Endothelial cell of hepatic sinusoid (primary cell): ENCODE measurements around the gene TENT4A.

Experiments used
- in situ Hi-C: cut with HindIII; loops from 2 replicates; pipeline ENCODE4 v1.10.0; 2017; ENCODE audit warnings: low sequenced_read_pairs

The TENT4A gene

GRCh38 chr5:6699357-6699756, 13.9 kb upstream of the TENT4A start:
- in situ Hi-C loops = no loop called here

- in situ Hi-C loops = no loop called here
Measured at GRCh38 chr5:6700074-6700684, 13.1 kb upstream of the TENT4A start.

- in situ Hi-C loops = no loop called here
Measured at GRCh38 chr5:6700685-6701355, 12.4 kb upstream of the TENT4A start.

- in situ Hi-C loops = no loop called here
Measured at GRCh38 chr5:6701491-6701890, 11.7 kb upstream of the TENT4A start.

- in situ Hi-C loops = no loop called here
Measured at GRCh38 chr5:6702633-6703032, 10.6 kb upstream of the TENT4A start.

- in situ Hi-C loops = no loop called here
Measured at GRCh38 chr5:6703806-6704205, 9.4 kb upstream of the TENT4A start.

GRCh38 chr5:6704361-6704851, 8.8 kb upstream of the TENT4A start:
- in situ Hi-C loops = no loop called here

GRCh38 chr5:6705088-6705487, 8.1 kb upstream of the TENT4A start:
- in situ Hi-C loops = no loop called here

- in situ Hi-C loops = no loop called here
Measured at GRCh38 chr5:6705959-6706358, 7.3 kb upstream of the TENT4A start.

- in situ Hi-C loops = no loop called here
Measured at GRCh38 chr5:6707852-6708251, 5.4 kb upstream of the TENT4A start.

GRCh38 chr5:6708814-6709213, 4.4 kb upstream of the TENT4A start:
- in situ Hi-C loops = no loop called here

GRCh38 chr5:6710070-6710469, 3.2 kb upstream of the TENT4A start:
- in situ Hi-C loops = no loop called here

GRCh38 chr5:6710551-6711318, 2.5 kb upstream of the TENT4A start:
- in situ Hi-C loops = no loop called here

GRCh38 chr5:6711409-6712141, 1.7 kb upstream of the TENT4A start:
- in situ Hi-C loops = no loop called here

GRCh38 chr5:6712142-6712576, 1.1 kb upstream of the TENT4A start:
- in situ Hi-C loops = no loop called here

GRCh38 chr5:6712577-6713273, 507 bp upstream of the TENT4A start:
- in situ Hi-C loops = no loop called here

- in situ Hi-C loops = no loop called here
Measured at GRCh38 chr5:6714226-6715041, 1.2 kb downstream of the TENT4A start.

- in situ Hi-C loops = no loop called here
Measured at GRCh38 chr5:6715271-6715670, 2.0 kb downstream of the TENT4A start.

- in situ Hi-C loops = no loop called here
Measured at GRCh38 chr5:6715758-6716628, 2.8 kb downstream of the TENT4A start.
